GM18508 (cell line): Measurements from ENCODE around the gene SGK1.
"Not testable (repeated sequence)": the region's sequence is repeated elsewhere in the genome, so short reads cannot be mapped to it uniquely, and the experiment has no call there.

Experiments used
- ATAC-seq: cut with Tn5 transposase; IDR thresholded peaks from one replicate; pipeline ENCODE4 v1.9.1; 2021; ENCODE audit warnings: moderate number of reproducible peaks; ENCODE audit not compliant: insufficient read depth, unreplicated experiment

Gene SGK1

DNA sequence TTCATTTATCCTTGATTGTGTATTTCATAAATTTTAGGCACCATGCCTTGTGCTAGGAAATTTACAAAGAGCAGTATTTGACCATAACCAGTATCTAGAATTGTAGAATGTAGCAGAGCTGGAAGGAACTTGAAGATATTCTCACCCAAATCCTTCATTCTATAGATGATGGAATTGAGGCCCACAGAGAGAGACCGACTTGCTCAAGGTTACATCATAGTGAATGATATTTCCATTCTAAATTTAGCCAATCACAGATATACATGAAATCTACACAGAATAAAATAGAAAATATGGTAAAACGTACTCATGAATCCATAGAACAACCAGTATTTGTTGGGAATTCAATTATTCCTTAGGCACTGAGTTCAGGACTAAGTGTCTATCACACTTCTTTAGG lies 10.9 kb upstream of the SGK1 start:
- ATAC-seq, result no peak

DNA sequence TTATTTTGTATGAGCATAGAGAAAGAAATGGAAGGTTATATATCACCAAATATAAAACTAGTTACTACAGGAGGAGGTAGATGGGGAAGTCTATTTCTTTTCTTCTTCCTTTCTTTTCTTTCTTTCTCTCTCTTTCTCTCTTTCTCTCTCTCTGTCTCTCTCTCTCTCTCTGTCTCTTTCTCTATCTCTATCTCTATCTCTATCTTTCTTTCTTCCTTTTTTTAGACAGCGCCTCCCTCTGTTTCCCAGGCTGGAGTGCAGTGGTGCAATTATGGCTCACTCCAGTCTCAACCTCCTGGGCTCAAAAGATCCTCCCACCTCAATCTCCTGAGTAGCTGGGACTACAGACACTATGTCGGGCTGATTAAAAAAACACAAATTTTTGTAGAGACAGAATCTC lies 10.2 kb upstream of the SGK1 start:
- no peak for ATAC-seq

DNA sequence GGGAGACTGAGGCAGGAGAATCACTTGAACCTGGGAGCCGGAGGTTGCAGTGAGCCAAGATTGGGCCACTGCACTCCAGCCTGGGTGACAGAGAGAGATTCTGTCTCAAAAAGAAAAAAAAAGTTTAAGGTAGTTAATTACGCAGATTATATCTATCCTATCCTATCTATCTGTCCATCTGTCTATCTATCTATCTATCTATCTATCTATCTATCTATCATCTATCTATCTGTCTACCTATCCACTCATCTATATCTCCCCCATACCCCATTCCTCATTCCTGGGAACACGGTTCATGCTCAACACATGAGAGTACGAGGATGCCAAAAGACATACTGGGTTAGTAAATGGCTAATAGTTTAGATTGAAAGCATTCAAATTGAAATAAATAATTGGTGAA lies 8.3 kb upstream of the SGK1 start:
- ATAC-seq, result not testable (repeated sequence)

DNA sequence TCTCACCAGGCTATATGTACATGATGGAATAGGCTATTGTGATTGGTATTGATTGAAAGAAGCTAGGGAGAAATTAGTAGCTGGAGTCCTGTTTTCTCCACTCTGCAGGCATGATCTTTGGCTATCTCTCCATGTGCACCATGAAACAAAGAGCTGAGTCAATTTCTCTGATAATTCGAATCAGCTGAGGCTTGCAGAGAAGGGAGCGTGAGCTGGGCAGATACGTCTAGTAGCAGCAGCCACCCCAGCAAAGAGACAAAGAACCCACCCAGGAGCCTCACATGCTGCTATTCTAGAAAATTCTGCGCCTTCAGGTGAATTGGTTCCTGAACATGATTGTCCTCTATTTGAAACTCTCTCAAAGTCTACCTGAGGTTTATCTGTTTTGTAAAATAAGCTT lies 6.9 kb upstream of the SGK1 start:
- no peak for ATAC-seq

DNA sequence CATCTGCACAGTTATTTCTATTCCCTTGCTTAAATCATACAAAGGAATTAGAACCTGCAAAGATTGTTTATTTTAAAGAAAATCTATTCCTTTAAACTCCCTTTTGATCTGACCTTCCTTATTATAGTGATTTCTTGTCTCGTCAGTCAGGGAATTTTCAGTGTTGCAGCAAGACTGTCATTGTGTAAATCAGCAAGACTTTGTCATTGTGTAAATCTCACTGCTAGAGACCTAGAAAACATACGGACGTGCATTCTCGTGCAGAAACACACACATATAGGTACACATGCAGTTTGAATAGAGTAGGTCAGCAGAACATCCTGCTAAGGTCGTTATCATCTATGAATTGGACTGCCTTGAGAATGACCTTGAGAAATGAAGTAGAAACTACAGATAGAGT lies 6.2 kb upstream of the SGK1 start:
- ATAC-seq, result no peak

DNA sequence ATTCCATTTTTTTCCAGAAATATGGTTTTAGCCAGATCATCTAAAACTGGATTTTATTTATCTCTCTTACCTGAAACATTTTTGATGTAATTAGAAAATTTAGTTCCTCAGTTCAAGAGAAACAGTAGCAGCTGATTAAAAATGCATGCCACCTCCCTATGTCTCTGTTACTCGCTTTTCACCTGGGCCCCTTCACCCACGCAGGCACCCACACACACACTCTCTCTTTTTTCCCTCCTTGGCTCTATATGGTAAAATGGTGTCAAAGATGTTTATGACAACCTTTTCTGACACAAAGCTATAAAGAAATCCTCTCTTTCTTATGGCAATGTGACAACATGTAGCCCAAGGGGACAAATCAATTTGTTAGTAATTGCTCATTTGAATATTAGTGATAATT lies 5.8 kb upstream of the SGK1 start:
- no peak for ATAC-seq

DNA sequence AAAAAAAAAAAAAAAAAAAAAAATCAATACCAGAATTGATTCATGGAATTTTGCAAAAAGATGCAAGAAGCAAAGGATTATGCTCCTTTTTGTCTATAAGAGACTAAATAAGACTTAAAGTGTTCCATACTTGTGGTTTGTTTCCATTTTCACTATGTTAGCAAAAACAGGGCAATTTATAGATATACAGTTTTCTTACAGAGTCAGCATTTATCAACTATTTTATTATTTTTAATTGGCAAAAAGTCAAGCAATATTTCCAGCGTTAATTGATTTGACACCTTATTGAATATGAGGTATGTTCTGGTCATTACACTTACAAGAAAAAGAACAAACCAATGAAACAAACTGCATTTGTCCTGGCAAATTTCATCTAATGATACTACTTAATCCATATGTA lies 5.4 kb upstream of the SGK1 start:
- ATAC-seq, result no peak

DNA sequence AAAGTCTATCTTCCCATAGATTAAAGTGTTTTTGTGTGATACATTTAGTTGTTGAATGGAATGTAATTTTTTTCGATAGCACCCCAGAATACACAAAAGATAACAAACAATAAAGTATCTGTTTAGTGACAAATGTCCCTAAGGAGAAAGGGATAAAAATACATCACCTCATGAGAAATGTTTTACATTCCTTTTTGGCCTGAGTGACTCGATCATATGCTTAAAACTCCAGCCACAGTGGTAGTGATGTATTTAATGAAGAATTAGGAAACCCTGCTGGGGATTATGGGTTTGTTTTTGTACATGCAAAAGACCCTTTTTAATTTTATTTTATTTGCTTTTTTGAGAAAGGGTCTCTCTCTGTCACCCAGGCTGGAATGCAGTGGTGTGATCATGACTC lies 4.3 kb upstream of the SGK1 start:
- no peak for ATAC-seq

DNA sequence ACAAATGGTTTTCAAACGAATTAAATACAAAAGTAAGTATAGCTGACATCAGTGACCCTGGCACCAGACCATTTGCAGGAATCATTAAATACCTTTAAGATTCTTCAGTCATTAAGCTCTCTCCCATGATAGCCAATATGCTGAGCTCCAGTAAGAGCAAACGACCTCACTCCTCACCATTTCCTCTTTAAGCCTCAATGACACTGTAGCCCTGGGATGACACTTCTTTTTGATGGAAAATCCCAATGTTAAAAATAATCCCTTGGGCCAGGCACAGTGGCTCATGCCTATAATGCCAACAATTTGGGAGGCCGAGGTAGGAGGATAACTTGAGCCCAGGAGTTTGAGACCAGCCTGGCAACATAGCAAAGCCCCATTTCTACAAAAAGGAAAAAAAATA lies 3.3 kb upstream of the SGK1 start:
- no peak for ATAC-seq

DNA sequence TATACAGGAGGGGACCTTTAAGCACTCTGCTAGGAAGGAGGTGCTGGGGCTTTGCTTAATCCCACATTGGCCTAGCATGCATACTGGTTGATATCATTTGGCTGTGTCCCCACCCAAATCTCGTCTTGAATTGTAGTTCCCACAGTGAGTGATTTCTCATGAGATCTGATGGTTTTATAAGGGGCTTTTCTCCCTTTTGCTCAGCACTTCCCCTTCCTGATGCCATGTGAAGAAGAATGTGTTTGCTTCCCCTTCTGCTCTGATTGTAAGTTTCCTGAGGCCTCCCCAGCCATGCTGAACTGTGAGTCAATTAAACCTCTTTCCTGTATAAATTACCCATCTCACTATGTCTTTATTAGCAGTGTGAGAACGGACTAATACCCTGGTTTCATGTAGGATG lies 1.8 kb upstream of the SGK1 start:
- not testable (repeated sequence) for ATAC-seq

DNA sequence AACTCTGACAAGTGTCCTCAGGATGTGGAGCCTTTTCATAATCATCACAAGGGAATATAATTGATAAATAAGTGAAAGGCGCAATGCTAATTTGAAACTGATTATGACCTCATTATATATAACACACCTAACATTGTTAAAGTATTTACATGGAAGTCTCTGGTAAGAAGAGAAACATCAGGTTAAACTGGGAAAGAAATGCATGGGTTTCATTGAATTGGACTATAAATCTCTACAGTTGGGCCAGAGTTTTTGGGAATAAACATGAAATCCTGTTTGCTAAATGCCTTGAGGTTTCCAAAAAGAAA lies 1.0 kb upstream of the SGK1 start:
- ATAC-seq, result no peak

DNA sequence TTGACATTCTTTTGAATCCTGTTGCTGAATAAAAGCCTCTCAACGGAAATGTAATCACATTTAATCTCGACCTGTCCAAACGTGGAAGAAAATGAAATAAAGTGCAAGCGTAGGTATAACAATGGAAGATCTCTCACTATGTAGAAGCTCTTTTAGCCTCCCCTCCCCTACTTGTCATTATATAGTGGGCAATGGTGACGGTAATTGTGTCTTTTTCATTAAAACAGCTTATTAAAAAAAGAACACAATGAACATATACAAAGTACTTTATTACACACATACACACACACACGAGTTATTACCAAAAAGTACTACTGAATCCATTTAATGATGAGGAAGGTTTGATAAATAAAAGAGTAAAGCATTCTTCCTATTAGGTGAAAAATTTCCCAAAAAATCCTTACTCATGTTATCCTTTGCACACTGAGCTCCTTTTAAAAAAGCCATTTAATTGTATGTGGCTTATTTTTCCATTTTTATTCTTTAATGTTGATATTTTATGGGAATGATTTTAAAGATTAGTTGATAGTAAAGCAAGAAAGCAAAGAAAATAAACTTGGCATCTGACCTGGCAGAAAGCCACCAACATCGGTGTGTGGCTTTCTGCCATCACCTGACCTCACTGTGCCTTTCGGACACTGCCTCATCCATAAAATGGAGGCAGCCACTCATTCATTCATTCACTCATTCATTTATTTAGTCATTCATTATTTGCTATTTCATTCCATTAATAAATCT lies 493 bp upstream of the SGK1 start:
- ATAC-seq, result no peak

DNA sequence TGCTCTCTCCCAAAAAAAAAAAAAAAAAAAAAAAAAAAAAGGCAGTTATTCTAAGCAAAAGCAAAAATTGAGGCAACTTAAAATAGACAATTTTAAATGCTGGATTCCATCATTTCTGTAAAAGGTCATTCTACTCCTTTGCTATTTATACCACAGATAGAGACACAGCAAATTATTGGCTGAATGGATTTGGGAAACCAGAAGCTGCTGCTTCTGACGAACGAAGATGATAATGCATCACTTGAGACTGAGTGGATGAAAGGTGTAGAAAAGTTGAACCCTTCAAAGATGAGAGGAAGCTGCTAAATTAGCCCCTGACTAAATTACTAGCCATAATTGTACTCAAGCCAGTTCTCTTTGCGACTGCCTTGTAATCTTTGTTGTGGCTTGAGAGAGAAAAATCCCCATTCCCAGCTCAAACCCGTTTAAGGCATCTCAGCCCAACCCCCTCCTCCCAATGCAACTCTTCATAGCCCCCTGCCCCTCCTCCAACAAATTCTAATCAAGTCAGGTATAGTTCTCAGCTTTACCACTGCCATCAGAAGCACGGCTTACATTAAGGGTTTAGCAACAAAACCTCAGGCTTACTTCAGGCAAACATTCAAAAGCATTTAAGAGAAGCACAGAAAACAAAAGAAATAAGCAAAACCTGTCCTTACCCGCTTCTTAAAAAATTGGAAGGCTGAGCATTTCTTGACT lies 1.0 kb downstream of the SGK1 start:
- ATAC-seq, result no peak

DNA sequence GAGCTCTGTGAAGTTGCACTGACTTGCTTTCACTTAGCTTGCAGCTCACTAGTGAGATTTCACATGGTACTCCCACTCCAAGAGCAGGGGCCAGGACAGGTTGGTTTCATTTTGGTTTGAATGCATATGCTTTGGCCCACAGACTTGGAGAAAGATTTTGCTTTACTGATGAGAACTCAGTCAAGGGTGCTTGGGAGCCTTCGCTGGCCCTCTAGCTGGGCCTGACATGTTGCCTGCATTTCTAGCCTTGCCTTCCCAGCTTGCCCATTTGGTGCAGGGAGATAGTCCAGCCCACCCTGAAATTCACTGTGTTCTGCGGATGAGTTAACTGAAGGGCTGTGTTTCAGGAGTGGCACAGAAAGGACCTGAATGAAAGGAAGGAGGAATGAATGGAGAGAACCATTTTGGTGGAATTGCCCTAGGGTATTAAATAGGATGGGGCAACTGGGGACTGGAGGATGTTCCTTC lies 1.9 kb downstream of the SGK1 start:
- ATAC-seq, result no peak

DNA sequence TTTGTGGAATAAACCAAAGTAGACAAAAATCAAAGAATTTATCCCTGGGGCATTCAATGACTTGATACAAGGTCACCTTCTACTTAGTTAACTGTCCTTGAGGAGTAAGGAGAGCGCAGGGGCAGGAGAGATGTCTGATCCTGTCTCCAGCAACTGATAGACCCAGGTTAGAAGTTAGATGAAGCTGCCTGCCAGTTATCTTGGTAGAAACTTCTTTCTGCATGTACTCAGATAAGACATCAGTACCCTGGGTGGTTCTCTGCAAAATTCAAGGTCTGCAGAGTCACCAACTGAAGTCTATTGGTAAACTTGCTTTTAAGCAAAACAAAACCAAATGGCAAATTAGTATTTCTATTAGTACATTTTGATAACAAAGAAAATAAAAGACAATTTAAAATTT lies 2.7 kb downstream of the SGK1 start:
- ATAC-seq, result no peak

DNA sequence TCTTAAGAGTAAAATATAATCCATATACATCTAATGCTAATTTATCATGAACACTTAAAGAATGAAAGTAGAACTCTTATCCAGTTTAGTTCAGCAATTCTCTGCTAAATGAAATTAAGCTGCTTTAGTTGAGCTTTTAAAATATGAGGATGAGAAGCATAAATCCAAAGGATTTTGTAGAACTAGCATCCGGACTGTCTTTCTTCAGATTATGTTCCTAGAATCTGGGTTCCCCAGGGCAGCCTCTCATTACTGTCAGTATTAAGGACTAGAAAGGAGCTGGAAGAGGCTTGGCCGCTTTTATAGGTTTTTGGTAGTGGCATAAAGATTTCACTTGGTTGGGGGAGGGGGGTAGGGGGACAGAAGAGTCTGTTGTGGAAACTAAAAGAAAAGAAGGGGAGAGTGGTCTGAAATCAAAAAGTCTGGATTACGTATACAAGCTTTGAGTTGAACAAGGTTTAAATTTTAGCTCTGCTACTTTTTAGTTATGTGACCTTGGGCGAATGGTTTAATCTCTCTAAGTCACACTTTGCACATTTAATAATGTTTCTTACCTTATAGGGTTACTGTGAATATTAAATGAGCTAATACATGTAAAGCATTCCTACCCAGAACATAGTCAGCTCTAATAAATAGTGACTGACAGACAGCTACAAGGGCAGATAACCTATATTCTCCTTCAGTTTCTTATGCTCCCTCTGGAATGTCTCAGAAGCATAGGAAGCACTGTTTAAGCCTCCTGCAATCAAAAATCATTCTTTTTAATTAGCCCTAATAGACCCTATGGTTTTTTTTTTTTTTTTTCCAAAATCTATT lies 3.7 kb downstream of the SGK1 start:
- no peak for ATAC-seq

DNA sequence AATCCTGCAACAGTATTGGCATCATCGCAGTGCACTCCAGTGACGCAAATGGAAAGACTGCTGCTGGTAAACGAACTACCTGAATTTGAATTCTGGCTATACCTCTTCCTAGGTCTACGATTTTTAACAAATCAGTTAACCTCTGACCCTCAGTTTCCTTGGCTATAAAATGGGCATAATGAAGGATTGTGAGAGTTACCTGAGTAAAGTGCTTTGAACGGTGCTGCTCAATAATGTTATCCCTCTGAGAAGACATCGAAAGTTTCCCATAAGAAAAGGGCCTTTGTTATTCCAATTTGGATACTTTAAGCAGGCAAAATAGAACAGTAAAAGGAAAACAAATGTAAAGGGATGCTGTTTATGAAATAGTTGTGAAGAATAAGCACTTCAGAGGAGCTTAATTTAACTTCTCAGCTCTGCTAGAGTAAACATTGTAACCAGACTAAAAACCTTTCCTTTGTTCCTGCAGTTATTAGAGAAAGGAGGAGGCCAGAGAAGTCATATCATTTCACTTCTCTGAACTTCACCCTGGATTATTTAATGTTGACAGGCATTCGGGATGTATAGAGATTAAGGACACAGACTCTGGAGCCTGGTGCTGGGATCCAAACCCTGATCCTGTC lies 5.8 kb downstream of the SGK1 start:
- ATAC-seq, result no peak

DNA sequence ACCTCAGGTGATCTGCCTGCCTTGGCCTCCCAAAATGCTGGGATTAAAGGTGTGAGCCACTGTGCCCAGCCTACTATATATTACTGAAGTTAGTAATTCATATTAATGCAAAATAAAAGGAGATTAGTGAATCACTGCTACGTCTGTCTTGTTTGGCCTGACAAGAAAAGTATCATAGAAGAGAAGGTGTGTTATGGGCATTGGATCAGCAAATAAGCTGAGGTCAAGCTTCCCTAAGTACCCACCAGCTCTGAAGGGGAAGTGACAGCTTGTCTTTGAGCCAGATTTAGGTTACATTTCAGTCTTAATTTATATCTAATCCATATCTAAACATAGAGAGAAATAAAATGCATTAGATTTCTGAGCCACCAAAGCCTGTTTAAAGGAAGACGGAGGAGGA lies 7.1 kb downstream of the SGK1 start:
- no peak for ATAC-seq

DNA sequence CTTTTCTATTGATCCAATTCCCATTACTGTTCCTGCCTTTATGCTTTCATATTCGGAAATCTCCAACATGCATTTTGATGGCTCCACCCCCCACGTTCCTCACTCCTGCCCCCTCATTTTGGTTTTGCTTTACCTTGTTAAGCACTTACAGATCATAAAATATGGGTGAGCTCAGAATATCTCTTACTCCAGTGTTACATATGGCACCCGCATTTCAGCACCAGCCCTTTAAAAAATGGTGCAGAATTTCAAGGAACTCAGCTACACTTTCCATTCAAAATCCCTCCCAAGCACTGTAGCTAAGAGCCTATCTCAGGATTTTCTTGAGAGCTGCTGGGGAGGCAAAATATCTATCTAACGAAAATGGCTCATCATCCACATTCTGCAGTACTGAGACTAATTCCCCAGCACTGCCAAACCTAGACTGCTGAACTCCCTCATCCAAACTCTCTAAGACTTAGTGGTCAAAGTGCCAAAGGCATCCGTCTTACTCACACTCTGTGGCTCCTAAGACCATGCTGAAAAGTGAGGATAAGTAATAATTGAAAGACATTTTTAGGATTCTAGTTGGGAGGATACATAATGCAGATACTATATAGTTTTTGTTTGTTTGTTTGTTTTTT lies 7.8 kb downstream of the SGK1 start:
- no peak for ATAC-seq

DNA sequence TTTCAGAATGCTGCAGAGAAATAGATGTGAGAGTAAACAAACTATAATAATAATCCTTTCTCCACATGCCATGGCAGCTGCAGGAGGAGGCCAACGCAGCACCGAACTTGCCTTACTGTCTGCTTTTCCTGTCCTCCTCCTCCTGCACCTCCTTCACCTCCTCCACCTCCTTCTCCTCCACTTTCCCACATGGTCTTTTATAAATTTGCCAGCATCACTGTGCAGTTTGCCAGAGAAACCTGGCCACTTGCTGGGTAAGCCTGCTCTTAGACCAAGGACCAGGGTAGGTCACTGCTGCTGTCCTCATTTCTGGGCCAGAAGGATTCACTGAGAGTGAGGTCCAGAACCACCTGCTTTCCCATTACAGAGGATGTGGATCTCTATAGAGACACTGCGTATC lies 8.7 kb downstream of the SGK1 start:
- ATAC-seq, result no peak

DNA sequence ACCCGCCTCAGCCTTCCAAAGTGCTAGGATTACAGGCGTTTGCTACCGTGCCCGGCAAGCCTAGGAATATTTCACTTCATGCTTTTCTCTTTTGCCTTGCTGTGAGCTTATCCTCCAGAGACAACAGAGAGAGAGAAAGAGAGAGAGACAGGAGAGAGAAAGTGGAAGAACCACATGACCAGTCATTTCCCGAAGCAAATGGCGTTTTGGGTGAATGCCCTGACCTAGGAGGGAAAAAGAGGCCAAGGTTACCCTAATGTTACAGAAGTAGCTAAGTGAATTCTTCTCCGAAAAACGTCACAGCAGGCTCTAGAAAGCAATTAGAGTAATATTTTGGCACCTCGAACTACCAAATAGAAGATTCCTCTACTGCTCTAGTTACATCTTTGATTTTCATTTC lies 9.1 kb downstream of the SGK1 start:
- ATAC-seq, result no peak
